Spleen (tissue), 7 donors: ENCODE measurements around the gene ASCC3.

Experiments
- POLR2A ChIP-seq, 3 donors: fragments of 450-650 bp; IDR thresholded peaks; one replicate each; pipeline ENCODE4 v1.5.1; 2017; ENCODE audit warnings: antibody characterized with exemption in 3 of 3, mild to moderate bottlenecking in 1 of 3
- TF ChIP-seq, protein P1 (sequence below), 11 experiments: fragments of 200-600 bp in 7 of 11; fragments of 450-650 bp in 4 of 11; sonication (generic) in 4 of 11; IDR thresholded peaks in 8 of 11; conservative IDR thresholded peaks in 3 of 11; 1 replicate in 7 of 11; 2 replicates in 4 of 11; pipeline versions ENCODE4 v1.4.0 to v1.8.0; 2016 to 2021; ENCODE audit warnings: antibody characterized with exemption in 11 of 11, inconsistent platforms in 4 of 11, mild to moderate bottlenecking in 1 of 11
- donor health status: DM: no; HTN: no; CAD: no; lungs with moderate emphysema.
- donor health status: DM: no; HTN: no; CAD: no.
- donor health status: DM: no; HTN: no; CAD: no.

- TF ChIP-seq, protein P1, sequence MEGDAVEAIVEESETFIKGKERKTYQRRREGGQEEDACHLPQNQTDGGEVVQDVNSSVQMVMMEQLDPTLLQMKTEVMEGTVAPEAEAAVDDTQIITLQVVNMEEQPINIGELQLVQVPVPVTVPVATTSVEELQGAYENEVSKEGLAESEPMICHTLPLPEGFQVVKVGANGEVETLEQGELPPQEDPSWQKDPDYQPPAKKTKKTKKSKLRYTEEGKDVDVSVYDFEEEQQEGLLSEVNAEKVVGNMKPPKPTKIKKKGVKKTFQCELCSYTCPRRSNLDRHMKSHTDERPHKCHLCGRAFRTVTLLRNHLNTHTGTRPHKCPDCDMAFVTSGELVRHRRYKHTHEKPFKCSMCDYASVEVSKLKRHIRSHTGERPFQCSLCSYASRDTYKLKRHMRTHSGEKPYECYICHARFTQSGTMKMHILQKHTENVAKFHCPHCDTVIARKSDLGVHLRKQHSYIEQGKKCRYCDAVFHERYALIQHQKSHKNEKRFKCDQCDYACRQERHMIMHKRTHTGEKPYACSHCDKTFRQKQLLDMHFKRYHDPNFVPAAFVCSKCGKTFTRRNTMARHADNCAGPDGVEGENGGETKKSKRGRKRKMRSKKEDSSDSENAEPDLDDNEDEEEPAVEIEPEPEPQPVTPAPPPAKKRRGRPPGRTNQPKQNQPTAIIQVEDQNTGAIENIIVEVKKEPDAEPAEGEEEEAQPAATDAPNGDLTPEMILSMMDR (IDR thresholded peaks at IDR 0.05 in 8 of 11, conservative IDR thresholded peaks at IDR 0.05 in 3 of 11) = no peak
- no peak for TF ChIP-seq POLR2A (IDR thresholded peaks at IDR 0.05)
These were observed 201.0 kb downstream of the ASCC3 start for GRCh38 chr6:100680163-100680562.
